ENCODE measurements around the gene GNA12.

DNA sequence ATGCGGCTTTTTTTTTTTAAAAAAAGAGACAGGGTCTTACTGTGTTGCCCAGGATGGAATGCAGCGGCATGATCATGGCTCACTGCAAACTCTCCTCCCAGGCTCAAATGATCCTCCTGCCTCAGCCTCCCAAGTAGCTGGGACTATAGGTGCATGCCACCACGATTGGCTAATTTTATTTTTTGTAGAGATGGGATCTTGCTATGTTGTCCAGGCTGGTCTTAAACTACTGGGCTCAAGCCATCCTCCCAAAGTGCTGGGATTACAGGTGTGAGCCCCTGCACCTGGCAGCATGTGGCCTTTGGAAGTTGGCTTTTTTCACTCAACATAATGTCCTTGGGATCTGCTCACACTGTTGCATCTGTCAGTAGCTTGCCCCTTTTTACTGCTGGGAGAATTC, 91.0 kb downstream of the GNA12 start:
- TF ChIP-seq, protein P1, sequence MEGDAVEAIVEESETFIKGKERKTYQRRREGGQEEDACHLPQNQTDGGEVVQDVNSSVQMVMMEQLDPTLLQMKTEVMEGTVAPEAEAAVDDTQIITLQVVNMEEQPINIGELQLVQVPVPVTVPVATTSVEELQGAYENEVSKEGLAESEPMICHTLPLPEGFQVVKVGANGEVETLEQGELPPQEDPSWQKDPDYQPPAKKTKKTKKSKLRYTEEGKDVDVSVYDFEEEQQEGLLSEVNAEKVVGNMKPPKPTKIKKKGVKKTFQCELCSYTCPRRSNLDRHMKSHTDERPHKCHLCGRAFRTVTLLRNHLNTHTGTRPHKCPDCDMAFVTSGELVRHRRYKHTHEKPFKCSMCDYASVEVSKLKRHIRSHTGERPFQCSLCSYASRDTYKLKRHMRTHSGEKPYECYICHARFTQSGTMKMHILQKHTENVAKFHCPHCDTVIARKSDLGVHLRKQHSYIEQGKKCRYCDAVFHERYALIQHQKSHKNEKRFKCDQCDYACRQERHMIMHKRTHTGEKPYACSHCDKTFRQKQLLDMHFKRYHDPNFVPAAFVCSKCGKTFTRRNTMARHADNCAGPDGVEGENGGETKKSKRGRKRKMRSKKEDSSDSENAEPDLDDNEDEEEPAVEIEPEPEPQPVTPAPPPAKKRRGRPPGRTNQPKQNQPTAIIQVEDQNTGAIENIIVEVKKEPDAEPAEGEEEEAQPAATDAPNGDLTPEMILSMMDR (IDR thresholded peaks at IDR 0.05; ENCODE audit: low read depth, low read length, missing input control) = no peak
- TF ChIP-seq, protein P2, sequence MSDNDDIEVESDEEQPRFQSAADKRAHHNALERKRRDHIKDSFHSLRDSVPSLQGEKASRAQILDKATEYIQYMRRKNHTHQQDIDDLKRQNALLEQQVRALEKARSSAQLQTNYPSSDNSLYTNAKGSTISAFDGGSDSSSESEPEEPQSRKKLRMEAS (IDR thresholded peaks at IDR 0.05) = no peak
- TF ChIP-seq, protein P3, sequence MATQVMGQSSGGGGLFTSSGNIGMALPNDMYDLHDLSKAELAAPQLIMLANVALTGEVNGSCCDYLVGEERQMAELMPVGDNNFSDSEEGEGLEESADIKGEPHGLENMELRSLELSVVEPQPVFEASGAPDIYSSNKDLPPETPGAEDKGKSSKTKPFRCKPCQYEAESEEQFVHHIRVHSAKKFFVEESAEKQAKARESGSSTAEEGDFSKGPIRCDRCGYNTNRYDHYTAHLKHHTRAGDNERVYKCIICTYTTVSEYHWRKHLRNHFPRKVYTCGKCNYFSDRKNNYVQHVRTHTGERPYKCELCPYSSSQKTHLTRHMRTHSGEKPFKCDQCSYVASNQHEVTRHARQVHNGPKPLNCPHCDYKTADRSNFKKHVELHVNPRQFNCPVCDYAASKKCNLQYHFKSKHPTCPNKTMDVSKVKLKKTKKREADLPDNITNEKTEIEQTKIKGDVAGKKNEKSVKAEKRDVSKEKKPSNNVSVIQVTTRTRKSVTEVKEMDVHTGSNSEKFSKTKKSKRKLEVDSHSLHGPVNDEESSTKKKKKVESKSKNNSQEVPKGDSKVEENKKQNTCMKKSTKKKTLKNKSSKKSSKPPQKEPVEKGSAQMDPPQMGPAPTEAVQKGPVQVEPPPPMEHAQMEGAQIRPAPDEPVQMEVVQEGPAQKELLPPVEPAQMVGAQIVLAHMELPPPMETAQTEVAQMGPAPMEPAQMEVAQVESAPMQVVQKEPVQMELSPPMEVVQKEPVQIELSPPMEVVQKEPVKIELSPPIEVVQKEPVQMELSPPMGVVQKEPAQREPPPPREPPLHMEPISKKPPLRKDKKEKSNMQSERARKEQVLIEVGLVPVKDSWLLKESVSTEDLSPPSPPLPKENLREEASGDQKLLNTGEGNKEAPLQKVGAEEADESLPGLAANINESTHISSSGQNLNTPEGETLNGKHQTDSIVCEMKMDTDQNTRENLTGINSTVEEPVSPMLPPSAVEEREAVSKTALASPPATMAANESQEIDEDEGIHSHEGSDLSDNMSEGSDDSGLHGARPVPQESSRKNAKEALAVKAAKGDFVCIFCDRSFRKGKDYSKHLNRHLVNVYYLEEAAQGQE (IDR thresholded peaks at IDR 0.05) = no peak
- TF ChIP-seq RAD21 (IDR thresholded peaks at IDR 0.05) (no peak), GABPA (IDR thresholded peaks at IDR 0.05 in 1 of 2, conservative IDR thresholded peaks at IDR 0.05 in 1 of 2) (no peak), RXRA (IDR thresholded peaks at IDR 0.05) (no peak), TAF1 (conservative IDR thresholded peaks at IDR 0.05) (no peak), HNF4A (conservative IDR thresholded peaks at IDR 0.05) (no peak), EGR1 (IDR thresholded peaks at IDR 0.05; ENCODE audit: low read depth in 2 of 2) (no peak), YY1 (IDR thresholded peaks at IDR 0.05) (no peak), SP1 (IDR thresholded peaks at IDR 0.05) (no peak), JUND (IDR thresholded peaks at IDR 0.05) (no peak)
- TF ChIP-seq, protein P4, sequence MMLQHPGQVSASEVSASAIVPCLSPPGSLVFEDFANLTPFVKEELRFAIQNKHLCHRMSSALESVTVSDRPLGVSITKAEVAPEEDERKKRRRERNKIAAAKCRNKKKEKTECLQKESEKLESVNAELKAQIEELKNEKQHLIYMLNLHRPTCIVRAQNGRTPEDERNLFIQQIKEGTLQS (IDR thresholded peaks at IDR 0.05) = no peak

All from liver (tissue), 3 donors.